ENCODE measurements around the gene PRSS36.
"Not testable (repeated sequence)": the region's sequence is repeated elsewhere in the genome, so short reads cannot be mapped to it uniquely, and the experiment has no call there.

PRSS36 gene

GRCh38 chr16:31138621-31139578 is 11.0 kb downstream of the PRSS36 start:
- Histone ChIP-seq H3K27ac (ENCODE audit: extremely low read depth, low read depth, low read length) (no peak overlapping the region), H3K4me3 (ENCODE audit: low read depth, low read length) (no peak overlapping the region), H3K4me1 (ENCODE audit: control insufficient read depth, insufficient read depth, low read length) (peaks cover 11% of the 10 kb centered on the region; the same call in 1 of the 2 replicates), H3K36me3 (ENCODE audit: control insufficient read depth in 2 of 2, insufficient read depth in 1 of 2, low read length in 2 of 2) (no peaks in the 10 kb centered on the region), H3K9me3 (ENCODE audit: control insufficient read depth, insufficient read depth, low read depth, low read length) (no peaks in the 10 kb centered on the region)
- CTCF ChIA-PET, result no interaction called here
- TF ChIP-seq SP2 (tag by site-specific recombination; IDR thresholded peaks at IDR 0.05) (0 out of 2 replicates have a peak, but pooled peaks have one; percentile 5), EGR2 (tag by site-specific recombination; IDR thresholded peaks at IDR 0.05; ENCODE audit: low read depth) (0 out of 2 replicates have a peak, but pooled peaks have one; percentile 26), REST (tag by site-specific recombination; IDR thresholded peaks at IDR 0.05) (peak; percentile 30; the same call in 1 of the 2 replicates), ZFHX2 (tag by site-specific recombination; conservative IDR thresholded peaks at IDR 0.05) (peak; percentile 43; the same call in 1 of the 2 replicates), KLF1 (tag by site-specific recombination; IDR thresholded peaks at IDR 0.05) (peak; percentile 41; the same call in 1 of the 2 replicates), GLIS2 (tag by site-specific recombination; IDR thresholded peaks at IDR 0.05) (0 out of 2 replicates have a peak, but pooled peaks have one; percentile 18), ZNF560 (tag by site-specific recombination; IDR thresholded peaks at IDR 0.05; ENCODE audit: borderline replicate concordance) (no peak), ZNF112 (tag by site-specific recombination; IDR thresholded peaks at IDR 0.05) (no peak)
- POLR2A ChIA-PET, result interaction anchor here (0.9 to 1.8 kb wide), 3 partner anchors 10 to 41 kb away, joined by 3 to 8 read pairs (median 8); partner anchors contain the start of genes FUS and KAT8

- TF ChIP-seq SCRT1 (tag by site-specific recombination; IDR thresholded peaks at IDR 0.05; ENCODE audit: borderline replicate concordance), result peak; percentile 67
- peak; percentile 84 for TF ChIP-seq SCRT2 (tag by site-specific recombination; IDR thresholded peaks at IDR 0.05)
- H3K36me3 ChIP-seq (ENCODE audit: control insufficient read depth in 2 of 2, insufficient read depth in 1 of 2, low read length in 2 of 2), result peaks cover 0 to 10% of the 10 kb centered on the region in 2 experiments; a peak in 1 of 3 replicates
- CTCF ChIA-PET, result interaction anchor here (1.0 kb wide), 1 partner anchor 152 kb away, joined by 3 read pairs; the partner anchor contains the start of gene HSD3B7
- H3K27ac ChIP-seq (ENCODE audit: extremely low read depth, low read depth, low read length); H3K9me3 ChIP-seq (ENCODE audit: control insufficient read depth, insufficient read depth, low read depth, low read length); H3K4me3 ChIP-seq (ENCODE audit: low read depth, low read length): not testable (repeated sequence)
- POLR2A ChIA-PET, result interaction anchor here (1.1 to 2.2 kb wide), 3 partner anchors 19 to 43 kb away, joined by 3 to 11 read pairs (median 7); partner anchors contain the start of genes FUS and KAT8
- peaks cover 11% of the 10 kb centered on the region; the same call in 1 of the 2 replicates for H3K4me1 ChIP-seq (ENCODE audit: control insufficient read depth, insufficient read depth, low read length)
Observed at GRCh38 chr16:31136822-31137499, 12.9 kb downstream of the PRSS36 start.

- Histone ChIP-seq H3K4me3 (ENCODE audit: low read depth, low read length) (no peak overlapping the region), H3K27ac (ENCODE audit: extremely low read depth, low read depth, low read length) (no peak overlapping the region), H3K36me3 (ENCODE audit: control insufficient read depth in 2 of 2, insufficient read depth in 1 of 2, low read length in 2 of 2) (peaks cover 0 to 17% of the 10 kb centered on the region in 2 experiments; a peak in 1 of 3 replicates), H3K9me3 (ENCODE audit: control insufficient read depth, insufficient read depth, low read depth, low read length) (no peaks in the 10 kb centered on the region), H3K4me1 (ENCODE audit: control insufficient read depth, insufficient read depth, low read length) (peaks cover 11% of the 10 kb centered on the region; the same call in 1 of the 2 replicates)
- POLR2A ChIA-PET, result interaction anchor here (1.0 to 2.2 kb wide), 3 partner anchors 9 to 44 kb away, joined by 3 to 11 read pairs (median 7); partner anchors contain the start of genes FUS and KAT8
- CTCF ChIA-PET, result interaction anchor here (0.6 to 1.0 kb wide), 2 partner anchors 151 to 451 kb away, joined by 3 to 4 read pairs; partner anchors contain the start of gene HSD3B7
- TF ChIP-seq ZNF624 (tag by site-specific recombination; IDR thresholded peaks at IDR 0.05) (no peak), ZNF561 (tag by site-specific recombination; IDR thresholded peaks at IDR 0.05; ENCODE audit: borderline replicate concordance) (no peak), SCRT2 (tag by site-specific recombination; IDR thresholded peaks at IDR 0.05) (no peak), ZNF449 (tag by site-specific recombination; IDR thresholded peaks at IDR 0.05) (no peak), ZNF560 (tag by site-specific recombination; IDR thresholded peaks at IDR 0.05; ENCODE audit: borderline replicate concordance) (no peak), ZNF514 (tag by site-specific recombination; IDR thresholded peaks at IDR 0.05) (no peak), ZNF555 (tag by site-specific recombination; conservative IDR thresholded peaks at IDR 0.05) (no peak), AEBP2 (tag by site-specific recombination; IDR thresholded peaks at IDR 0.05; ENCODE audit: borderline replicate concordance) (no peak), ZNF112 (tag by site-specific recombination; IDR thresholded peaks at IDR 0.05) (no peak)
Observed at GRCh38 chr16:31136287-31136662, 13.6 kb downstream of the PRSS36 start.
